CD4-positive, alpha-beta T cell treated with Interleukin-15 for 4 hours (primary cell): Measurements from ENCODE around the gene TYW1.
A peak's percentile ranks its signal among the peaks of the same experiment; 100 is the strongest.
"Not testable (repeated sequence)": the region's sequence is repeated elsewhere in the genome, so short reads cannot be mapped to it uniquely, and the experiment has no call there.

Experiments
- DNase-seq: peaks from one replicate; pipeline ENCODE4 v3.0.0-alpha.2; 2020; ENCODE audit warnings: low spot score

Gene TYW1

GRCh38 chr7:67046819-67047218 lies 50.2 kb downstream of the TYW1 start:
- not testable (repeated sequence) for DNase-seq

GRCh38 chr7:67049908-67050307 lies 53.3 kb downstream of the TYW1 start:
- DNase-seq, result not testable (repeated sequence)

- not testable (repeated sequence) for DNase-seq
These were observed 55.5 kb downstream of the TYW1 start for GRCh38 chr7:67052161-67052560.

GRCh38 chr7:67056683-67057082 lies 60.0 kb downstream of the TYW1 start:
- no peak for DNase-seq

GRCh38 chr7:67061321-67061720 lies 64.7 kb downstream of the TYW1 start:
- not testable (repeated sequence) for DNase-seq

- not testable (repeated sequence) for DNase-seq
These were observed 66.2 kb downstream of the TYW1 start for GRCh38 chr7:67062802-67063201.

- not testable (repeated sequence) for DNase-seq
These were observed 70.5 kb downstream of the TYW1 start for GRCh38 chr7:67066950-67067622.

- DNase-seq, result not testable (repeated sequence)
These were observed 79.5 kb downstream of the TYW1 start for GRCh38 chr7:67076120-67076519.

- not testable (repeated sequence) for DNase-seq
These were observed 86.2 kb downstream of the TYW1 start for GRCh38 chr7:67082880-67083279.

- not testable (repeated sequence) for DNase-seq
These were observed 92.6 kb downstream of the TYW1 start for GRCh38 chr7:67089261-67089660.

- DNase-seq, result not testable (repeated sequence)
These were observed 94.4 kb downstream of the TYW1 start for GRCh38 chr7:67091053-67091452.

- DNase-seq, result not testable (repeated sequence)
These were observed 101.4 kb downstream of the TYW1 start for GRCh38 chr7:67098031-67098430.

- DNase-seq, result not testable (repeated sequence)
These were observed 102.8 kb downstream of the TYW1 start for GRCh38 chr7:67099406-67099805.

GRCh38 chr7:67100038-67100437 lies 103.4 kb downstream of the TYW1 start:
- DNase-seq, result not testable (repeated sequence)

- no peak for DNase-seq
These were observed 104.3 kb downstream of the TYW1 start for GRCh38 chr7:67100956-67101361.

- not testable (repeated sequence) for DNase-seq
These were observed 108.3 kb downstream of the TYW1 start for GRCh38 chr7:67104937-67105336.

GRCh38 chr7:67105377-67105776 lies 108.7 kb downstream of the TYW1 start:
- peak; percentile 16 for DNase-seq

GRCh38 chr7:67106255-67106654 lies 109.6 kb downstream of the TYW1 start:
- DNase-seq, result not testable (repeated sequence)

GRCh38 chr7:67111342-67111741 lies 114.7 kb downstream of the TYW1 start:
- DNase-seq, result not testable (repeated sequence)

GRCh38 chr7:67114483-67115246 lies 118.0 kb downstream of the TYW1 start:
- not testable (repeated sequence) for DNase-seq

- DNase-seq, result not testable (repeated sequence)
These were observed 123.9 kb downstream of the TYW1 start for GRCh38 chr7:67120491-67120890.

GRCh38 chr7:67128257-67128656 lies 131.6 kb downstream of the TYW1 start:
- not testable (repeated sequence) for DNase-seq

GRCh38 chr7:67130766-67131165 lies 134.1 kb downstream of the TYW1 start:
- DNase-seq, result not testable (repeated sequence)
